ENCODE data around the gene TTC7B. TPM values are rescaled to one million over a fixed set of nuclear protein-coding genes. Genes with fewer than 3 reads are reported as not detected.
A peak's percentile ranks its signal among the peaks of the same experiment; 100 is the strongest.

The TTC7B gene
- total RNA-seq, 2 experiments from 2014 or later: 4.9 to 8.3 TPM

DNA sequence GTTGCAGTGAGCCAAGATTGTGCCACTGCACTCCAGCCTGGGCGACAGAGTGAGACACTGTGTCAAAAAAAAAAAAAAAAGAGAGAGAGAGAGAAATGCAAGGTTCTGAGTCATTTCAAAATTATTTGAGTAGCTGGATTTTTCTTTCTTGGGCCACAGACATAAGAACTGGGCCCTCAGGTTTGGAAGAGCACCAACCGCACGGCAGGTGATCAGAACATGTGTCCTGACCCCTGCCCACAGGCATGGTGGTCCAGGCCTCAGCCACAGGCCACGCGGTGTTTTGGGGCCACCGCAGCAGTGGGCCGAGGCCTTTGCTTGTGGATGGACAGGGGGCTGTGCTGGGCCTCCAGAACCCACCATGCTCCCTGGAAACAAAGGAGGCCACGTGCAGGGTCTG lies 292.7 kb downstream of the TTC7B start:
- H3K9me3 Mint-ChIP-seq (ENCODE audit: low read depth): peaks cover 15% of the 10 kb centered on the region
- no peak for ATAC-seq
- H3K4me1 Mint-ChIP-seq: no peaks in the 10 kb centered on the region
- no peak overlapping the region for H3K4me3 Mint-ChIP-seq
- H3K36me3 Mint-ChIP-seq: peaks cover 1% of the 10 kb centered on the region
- H3K27me3 Mint-ChIP-seq: no peaks in the 10 kb centered on the region
- DNase-seq: no peak
- H3K27ac Mint-ChIP-seq: no peak overlapping the region
- CTCF ChIA-PET: no interaction called here

DNA sequence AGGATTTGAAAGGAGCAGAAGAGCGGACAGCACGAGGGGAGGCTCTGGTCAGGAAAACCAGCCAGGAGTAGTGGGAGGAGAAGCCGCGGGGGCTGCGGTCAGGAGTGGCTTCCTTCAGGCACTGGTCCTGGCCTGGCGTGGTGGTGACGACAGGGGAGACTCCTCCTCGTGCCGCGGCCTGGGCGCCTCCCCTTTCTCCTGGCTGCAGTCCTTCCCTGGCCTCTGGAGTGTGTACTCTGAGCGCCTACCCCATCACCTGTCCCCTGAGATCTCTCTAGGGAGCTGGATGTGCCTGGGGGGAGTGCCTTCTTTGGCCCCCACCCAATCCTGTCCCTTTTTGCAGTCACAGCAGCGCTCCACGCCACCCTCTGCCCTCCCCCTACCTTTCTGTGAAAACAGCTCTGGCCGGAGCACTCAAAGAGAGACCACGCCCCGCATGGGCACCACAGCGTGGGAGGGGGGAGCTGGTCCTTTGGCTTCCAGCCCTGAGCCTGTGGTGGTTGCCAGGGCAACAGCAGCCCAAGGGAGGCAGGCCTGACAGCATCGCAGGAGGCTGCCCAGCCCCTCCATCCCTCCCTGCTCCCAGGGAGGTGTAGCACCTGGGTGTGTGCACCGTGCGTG lies 293.5 kb downstream of the TTC7B start:
- ATAC-seq (no peak), DNase-seq (no peak)
- H3K27ac Mint-ChIP-seq: no peak overlapping the region
- H3K36me3 Mint-ChIP-seq: peaks cover 1% of the 10 kb centered on the region
- no peaks in the 10 kb centered on the region for H3K4me1 Mint-ChIP-seq
- CTCF ChIA-PET: no interaction called here
- H3K4me3 Mint-ChIP-seq: no peak overlapping the region
- no peaks in the 10 kb centered on the region for H3K27me3 Mint-ChIP-seq
- peaks cover 13% of the 10 kb centered on the region for H3K9me3 Mint-ChIP-seq (ENCODE audit: low read depth)

DNA sequence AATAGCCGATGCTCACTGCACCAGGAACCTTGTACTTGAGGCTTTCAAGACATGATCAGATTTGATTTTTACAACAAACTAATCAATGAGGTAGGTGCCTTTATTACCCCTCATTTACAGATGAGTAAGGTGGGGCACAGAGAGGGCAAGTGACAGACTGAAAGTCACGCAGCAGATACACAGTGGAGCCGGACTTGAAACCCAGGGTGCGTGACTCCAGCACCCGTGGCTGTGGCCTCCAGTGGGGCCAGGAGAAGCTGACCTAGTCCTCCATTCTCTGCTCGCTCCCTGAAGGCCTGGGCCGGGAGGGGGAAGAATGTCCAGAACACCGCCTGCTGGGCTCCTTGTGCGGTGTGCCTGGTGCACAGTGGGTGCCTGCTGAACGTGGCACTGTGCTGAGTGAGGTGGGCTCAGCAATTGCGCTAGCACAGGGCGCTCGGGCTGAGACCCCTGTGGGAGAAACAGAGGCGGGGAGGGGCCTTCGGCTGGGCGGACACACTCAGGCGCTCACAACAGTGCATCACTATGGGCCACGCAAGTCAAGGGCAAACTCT lies 294.2 kb downstream of the TTC7B start:
- Mint-ChIP-seq H3K27me3 (no peaks in the 10 kb centered on the region), H3K36me3 (peaks cover 1% of the 10 kb centered on the region), H3K27ac (no peak overlapping the region), H3K4me1 (no peaks in the 10 kb centered on the region), H3K9me3 (ENCODE audit: low read depth) (peaks cover 9% of the 10 kb centered on the region), H3K4me3 (no peak overlapping the region)
- CTCF ChIA-PET: no interaction called here
- ATAC-seq: no peak
- DNase-seq: no peak

DNA sequence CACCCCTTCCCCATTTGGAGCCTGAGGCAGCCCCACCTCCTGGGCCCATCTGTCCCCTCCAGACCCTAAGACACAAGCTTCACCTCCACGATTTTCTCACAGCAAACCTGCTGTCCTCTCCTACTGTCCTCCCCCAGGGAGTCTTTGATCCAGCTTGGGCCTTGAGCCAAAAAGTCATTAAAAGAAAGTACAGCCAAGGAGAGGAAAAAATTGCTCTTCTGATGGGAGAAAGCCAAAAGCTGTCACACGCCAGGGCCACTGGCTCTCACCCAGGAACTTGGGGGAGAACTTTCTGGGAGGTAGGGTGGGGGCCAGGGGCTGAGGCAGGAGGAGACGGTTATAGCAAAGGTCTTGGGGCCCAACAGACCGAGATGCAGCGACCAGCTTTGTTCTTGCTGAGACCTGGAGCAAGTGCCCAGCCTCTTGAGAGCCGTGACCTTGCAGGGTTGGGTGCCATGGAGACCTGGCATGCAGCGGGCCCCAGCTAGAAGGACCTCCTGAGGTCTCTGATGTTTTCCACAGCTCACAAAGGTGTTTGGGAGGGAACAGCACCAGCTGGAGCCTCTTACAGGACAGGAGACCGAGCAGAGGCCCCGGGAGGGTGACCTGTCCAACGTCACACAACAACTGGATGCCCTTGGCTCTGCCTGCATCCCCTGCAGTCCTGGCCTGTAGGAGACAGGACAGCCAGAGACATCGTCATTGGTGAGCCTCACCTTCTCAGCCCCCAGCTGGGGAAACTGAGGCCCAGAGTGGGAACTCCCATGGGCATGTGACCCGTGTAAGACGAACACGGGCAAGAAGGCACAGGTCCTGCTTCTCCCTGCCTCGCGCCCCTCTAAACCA lies 294.9 kb downstream of the TTC7B start:
- H3K4me1 Mint-ChIP-seq: no peaks in the 10 kb centered on the region
- H3K27me3 Mint-ChIP-seq: no peaks in the 10 kb centered on the region
- ATAC-seq: no peak
- no peaks in the 10 kb centered on the region for H3K36me3 Mint-ChIP-seq
- peaks cover 3% of the 10 kb centered on the region for H3K9me3 Mint-ChIP-seq (ENCODE audit: low read depth)
- no peak overlapping the region for H3K4me3 Mint-ChIP-seq
- DNase-seq: no peak
- CTCF ChIA-PET: interaction anchor here (0.8 kb wide), 1 partner anchor 190 kb away, joined by 3 read pairs; no protein-coding TSS in a partner anchor
- no peak overlapping the region for H3K27ac Mint-ChIP-seq

DNA sequence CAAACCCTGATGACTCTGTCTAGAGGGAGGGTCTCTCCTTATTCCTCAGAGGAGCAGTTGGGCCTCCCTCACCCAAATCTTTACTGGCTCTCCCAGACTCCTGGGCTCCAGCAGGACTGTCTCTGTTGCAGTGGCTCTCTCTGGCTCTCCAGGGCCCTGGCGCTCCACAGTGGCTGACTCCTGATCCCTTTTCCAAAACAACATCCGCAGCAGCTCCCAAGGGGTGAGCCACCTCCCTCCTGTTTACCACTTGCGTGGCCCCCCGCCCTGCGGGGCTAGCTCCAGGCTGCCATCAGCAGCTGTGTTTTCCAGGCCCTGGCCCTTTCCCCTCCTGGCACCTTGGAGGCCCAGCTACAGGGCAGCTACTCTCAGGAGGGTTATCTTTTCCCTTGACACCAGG lies 295.9 kb downstream of the TTC7B start:
- H3K27ac Mint-ChIP-seq: no peak overlapping the region
- H3K9me3 Mint-ChIP-seq (ENCODE audit: low read depth): no peaks in the 10 kb centered on the region
- ATAC-seq (no peak), DNase-seq (no peak)
- H3K4me1 Mint-ChIP-seq: no peaks in the 10 kb centered on the region
- no peaks in the 10 kb centered on the region for H3K27me3 Mint-ChIP-seq
- H3K36me3 Mint-ChIP-seq: no peaks in the 10 kb centered on the region
- CTCF ChIA-PET: interaction anchor here (1.8 kb wide), 1 partner anchor 238 kb away, joined by 5 read pairs; no protein-coding TSS in a partner anchor
- no peak overlapping the region for H3K4me3 Mint-ChIP-seq

GRCh38 chr14:90519262-90519920 lies 296.8 kb downstream of the TTC7B start:
- Mint-ChIP-seq H3K4me1 (no peaks in the 10 kb centered on the region), H3K27me3 (no peaks in the 10 kb centered on the region), H3K9me3 (ENCODE audit: low read depth) (no peaks in the 10 kb centered on the region), H3K27ac (no peak overlapping the region), H3K36me3 (no peaks in the 10 kb centered on the region), H3K4me3 (no peak overlapping the region)
- ATAC-seq (no peak), DNase-seq (no peak)
- CTCF ChIA-PET: interaction anchor here (1.4 to 1.9 kb wide), 3 partner anchors 24 to 239 kb away, joined by 3 to 8 read pairs (median 5); no protein-coding TSS in a partner anchor

GRCh38 chr14:90518941-90519256 lies 297.3 kb downstream of the TTC7B start:
- H3K36me3 Mint-ChIP-seq: no peaks in the 10 kb centered on the region
- DNase-seq (peak; percentile 60), ATAC-seq (peak; percentile 64)
- no peaks in the 10 kb centered on the region for H3K27me3 Mint-ChIP-seq
- no peaks in the 10 kb centered on the region for H3K9me3 Mint-ChIP-seq (ENCODE audit: low read depth)
- H3K4me3 Mint-ChIP-seq: no peak overlapping the region
- CTCF ChIA-PET: interaction anchor here (1.4 to 1.9 kb wide), 3 partner anchors 25 to 240 kb away, joined by 3 to 8 read pairs (median 5); no protein-coding TSS in a partner anchor
- H3K27ac Mint-ChIP-seq: no peak overlapping the region
- H3K4me1 Mint-ChIP-seq: no peaks in the 10 kb centered on the region

DNA sequence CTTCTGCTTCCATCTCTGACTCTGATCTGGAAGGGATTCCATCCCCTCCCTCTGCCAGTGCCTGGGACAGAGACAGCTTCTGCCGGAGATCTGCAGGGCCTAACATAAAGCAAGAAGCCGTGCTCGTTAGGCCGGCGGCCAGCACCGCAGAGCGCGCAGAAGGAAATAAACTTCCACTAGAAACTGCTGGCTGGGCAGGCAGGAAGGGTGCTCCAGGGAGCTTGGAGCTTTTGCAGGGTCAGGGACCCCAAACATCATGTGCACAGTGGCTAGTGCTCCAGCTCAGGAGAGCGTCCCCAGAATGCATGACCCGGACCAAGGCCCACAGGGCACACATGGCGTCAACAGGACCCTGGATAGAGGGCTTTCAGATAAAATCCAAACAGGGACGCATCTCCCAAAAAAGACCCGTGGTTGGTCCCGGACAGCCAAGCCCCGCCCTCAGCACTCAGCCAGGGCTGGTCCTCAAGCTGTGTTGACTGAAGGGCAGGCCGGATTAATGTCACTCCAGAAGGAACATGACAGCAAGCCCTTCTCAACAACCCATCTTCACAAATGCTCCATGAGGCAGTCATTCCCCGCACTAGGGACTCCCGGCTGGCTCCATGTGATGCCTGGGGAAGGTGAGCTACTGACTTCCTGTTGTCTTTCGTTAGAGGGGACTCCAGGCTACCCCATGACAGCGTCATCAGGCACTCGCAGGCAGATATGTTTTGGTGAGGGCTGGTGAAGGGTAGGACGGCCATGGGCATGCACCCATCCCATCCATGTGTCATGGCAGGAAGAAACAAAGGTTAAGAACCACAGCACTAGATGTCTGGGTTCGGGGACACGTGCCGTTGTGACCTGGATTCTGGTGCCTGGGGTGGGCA lies 297.9 kb downstream of the TTC7B start:
- no peaks in the 10 kb centered on the region for H3K4me1 Mint-ChIP-seq
- ATAC-seq: no peak
- CTCF ChIA-PET: interaction anchor here (0.8 to 1.9 kb wide), 5 partner anchors 26 to 240 kb away, joined by 3 to 8 read pairs (median 3); no protein-coding TSS in a partner anchor
- H3K4me3 Mint-ChIP-seq: no peak overlapping the region
- no peak for DNase-seq
- H3K27me3 Mint-ChIP-seq: no peaks in the 10 kb centered on the region
- no peak overlapping the region for H3K27ac Mint-ChIP-seq
- H3K9me3 Mint-ChIP-seq (ENCODE audit: low read depth): no peaks in the 10 kb centered on the region
- no peaks in the 10 kb centered on the region for H3K36me3 Mint-ChIP-seq

GRCh38 chr14:90517076-90517841 lies 299.0 kb downstream of the TTC7B start:
- no peaks in the 10 kb centered on the region for H3K27me3 Mint-ChIP-seq
- ATAC-seq (no peak), DNase-seq (no peak)
- no peaks in the 10 kb centered on the region for H3K4me1 Mint-ChIP-seq
- no peak overlapping the region for H3K4me3 Mint-ChIP-seq
- no peaks in the 10 kb centered on the region for H3K36me3 Mint-ChIP-seq
- no peak overlapping the region for H3K27ac Mint-ChIP-seq
- no peaks in the 10 kb centered on the region for H3K9me3 Mint-ChIP-seq (ENCODE audit: low read depth)
- CTCF ChIA-PET: interaction anchor here (0.8 to 1.9 kb wide), 2 partner anchors 118 to 142 kb away, joined by 3 to 8 read pairs; no protein-coding TSS in a partner anchor

DNA sequence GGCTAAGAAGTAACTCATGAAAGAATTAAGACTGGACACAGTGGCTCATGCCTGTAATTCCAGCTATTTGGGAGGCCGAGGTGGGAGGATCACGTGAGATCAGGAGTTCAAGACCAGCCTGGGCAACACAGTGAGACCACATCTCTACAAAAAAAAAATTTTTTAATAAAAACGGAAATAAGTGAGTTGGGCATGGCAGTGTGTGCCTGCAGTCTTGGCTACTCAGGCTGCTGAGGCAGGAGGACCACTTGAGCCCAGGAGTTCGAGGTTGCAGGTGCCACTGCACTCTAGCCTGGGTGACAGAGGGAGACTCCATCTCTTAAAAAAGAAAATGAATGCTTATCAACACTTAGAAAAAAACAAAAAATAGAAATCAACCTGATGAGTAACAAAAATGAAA lies 301.7 kb downstream of the TTC7B start:
- peaks cover 6% of the 10 kb centered on the region for H3K27me3 Mint-ChIP-seq
- H3K4me1 Mint-ChIP-seq: no peaks in the 10 kb centered on the region
- CTCF ChIA-PET: no interaction called here
- DNase-seq: no peak
- H3K27ac Mint-ChIP-seq: no peak overlapping the region
- no peaks in the 10 kb centered on the region for H3K9me3 Mint-ChIP-seq (ENCODE audit: low read depth)
- H3K36me3 Mint-ChIP-seq: no peaks in the 10 kb centered on the region
- no peak overlapping the region for H3K4me3 Mint-ChIP-seq
- no peak for ATAC-seq

DNA sequence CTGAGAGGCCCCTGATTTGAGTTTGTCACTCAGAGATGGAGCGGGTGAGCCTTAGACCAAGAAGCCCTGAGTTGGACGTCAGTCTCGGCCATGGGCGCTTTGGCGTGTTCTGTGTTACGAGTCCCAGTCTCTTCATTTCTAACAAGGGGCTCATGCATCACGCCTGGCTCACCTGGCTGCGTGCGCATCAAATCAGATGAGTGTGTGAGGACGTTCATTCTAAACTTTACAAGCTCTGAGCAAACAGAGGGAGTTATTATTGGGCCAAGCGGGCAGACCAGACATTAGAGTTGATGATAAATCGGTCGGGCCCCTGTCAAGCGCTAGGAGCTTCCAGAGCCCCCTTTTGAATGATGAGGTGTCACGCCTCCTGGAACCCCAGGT lies 302.2 kb downstream of the TTC7B start:
- no peak for DNase-seq
- H3K27ac Mint-ChIP-seq: no peak overlapping the region
- H3K36me3 Mint-ChIP-seq: no peaks in the 10 kb centered on the region
- H3K27me3 Mint-ChIP-seq: peaks cover 12% of the 10 kb centered on the region
- no peak overlapping the region for H3K4me3 Mint-ChIP-seq
- CTCF ChIA-PET: no interaction called here
- H3K9me3 Mint-ChIP-seq (ENCODE audit: low read depth): no peaks in the 10 kb centered on the region
- H3K4me1 Mint-ChIP-seq: no peaks in the 10 kb centered on the region
- ATAC-seq: no peak

Measured in activated CD8-positive, alpha-beta memory T cell treated with anti-CD3 and anti-CD28 coated beads, Interleukin-2, amount 10 ng/mL, durations not matched to agents 7 days and 5 days (primary cell).